Upper lobe of left lung (tissue), 6 donors: ENCODE measurements around the gene CAMK1D. TPM values are rescaled to one million over a fixed set of nuclear protein-coding genes. Genes with fewer than 3 reads are reported as not detected.

Source experiments
- ATAC-seq, 2 donors: fragments of 200-7000 bp; cut with Tn5 transposase; one replicate each; pipeline ENCODE4 v1.9.1; 2022; ENCODE audit warnings: mild to moderate bottlenecking in 2 of 2, moderate library complexity in 2 of 2; ENCODE audit not compliant: low FRiP score in 2 of 2
- DNase-seq, 2 donors: peaks; one replicate each; pipeline ENCODE4 v3.0.0-alpha.2; 2019 to 2020
- H3K27ac ChIP-seq, 4 donors: fragments of 200-600 bp; sonication (generic); one replicate each; pipeline ENCODE4 v1.5.1; 2016 to 2019
- H3K27me3 ChIP-seq, 4 donors: fragments of 200-600 bp; sonication (generic); one replicate each; pipeline ENCODE4 v1.5.1; 2017 to 2019
- H3K36me3 ChIP-seq, 4 donors: fragments of 200-600 bp; sonication (generic); one replicate each; pipeline ENCODE4 v1.5.1; 2016 to 2019
- H3K4me1 ChIP-seq, 4 donors: fragments of 200-600 bp; sonication (generic); one replicate each; pipeline ENCODE4 v1.5.1; 2018 to 2019
- H3K4me3 ChIP-seq, 4 donors: fragments of 200-600 bp; sonication (generic); one replicate each; pipeline ENCODE4 v1.5.1; 2017 to 2019; ENCODE audit warnings: mild to moderate bottlenecking in 2 of 4, moderate library complexity in 1 of 4
- H3K9me3 ChIP-seq, 4 donors: fragments of 200-600 bp; sonication (generic); one replicate each; pipeline ENCODE4 v1.5.1; 2018 to 2019
- CTCF ChIP-seq, 6 experiments: fragments of 450-650 bp in 4 of 6; fragments of 200-600 bp in 2 of 6; sonication (generic) in 2 of 6; IDR thresholded peaks; one replicate each; pipeline ENCODE4 v1.5.1; 2016 to 2019; ENCODE audit warnings: antibody characterized with exemption in 6 of 6
- EP300 ChIP-seq, 4 donors: sonication (generic); formaldehyde crosslinking; IDR thresholded peaks; one replicate each; pipeline ENCODE4 v1.5.1; 2017; ENCODE audit warnings: antibody characterized with exemption in 4 of 4, control low read depth in 2 of 4
- POLR2A ChIP-seq, 4 donors: fragments of 450-650 bp; IDR thresholded peaks; one replicate each; pipeline ENCODE4 v1.5.1; 2016 to 2017; ENCODE audit warnings: antibody characterized with exemption in 4 of 4, mild to moderate bottlenecking in 2 of 4
- POLR2AphosphoS5 ChIP-seq, 2 donors: sonication (generic); formaldehyde crosslinking; IDR thresholded peaks; one replicate each; pipeline ENCODE4 v1.5.1; 2017; ENCODE audit warnings: antibody characterized with exemption in 2 of 2
- WGBS, 2 donors: methylation state at CpG; one replicate each; pipeline ENCODE4 v1.1.5; 2017 to 2018; 5-methylcytosine and 5-hydroxymethylcytosine counted together
- total RNA-seq, 6 donors: library from RNA; depleted of rRNA in 4 of 6; stranded (reverse); fragments of >200 nt in 4 of 6; gene quantifications; one replicate each; pipeline versions ENCODE4 v1.1.0 to v1.2.1, GENCODE V29; 2016 to 2021
- donor health status: DM: no; HTN: no; CAD: no; lungs with moderate emphysema.
- donor health status: DM: no; HTN: yes; CAD: no; lungs with severe emphysema.

Gene CAMK1D
- total RNA-seq, 6 donors from 2014 or later: 6.2 to 29.2 (median 19.0) TPM

GRCh38 chr10:12409613-12410012, 60.3 kb downstream of the CAMK1D start:
- Histone ChIP-seq H3K9me3 (no peaks in the 10 kb centered on the region), H3K27me3 (no peaks in the 10 kb centered on the region), H3K36me3 (no peaks in the 10 kb centered on the region), H3K27ac (no peak overlapping the region), H3K4me3 (no peak overlapping the region), H3K4me1 (peaks cover 0 to 12% (median 0%) of the 10 kb centered on the region in 4 donors)
- 87% methylated on average over 5 of the region's 5 CpGs for WGBS, 2 donors
- ATAC-seq (no peak), DNase-seq (no peak)
- TF ChIP-seq POLR2AphosphoS5 (IDR thresholded peaks at IDR 0.05) (no peak), CTCF (IDR thresholded peaks at IDR 0.05) (no peak), EP300 (IDR thresholded peaks at IDR 0.05) (no peak), POLR2A (IDR thresholded peaks at IDR 0.05) (no peak)

GRCh38 chr10:12412666-12413368, 63.5 kb downstream of the CAMK1D start:
- TF ChIP-seq CTCF (IDR thresholded peaks at IDR 0.05): no peak
- TF ChIP-seq POLR2AphosphoS5 (IDR thresholded peaks at IDR 0.05): no peak
- TF ChIP-seq EP300 (IDR thresholded peaks at IDR 0.05): no peak
- TF ChIP-seq POLR2A (IDR thresholded peaks at IDR 0.05): no peak
- 82 to 87% methylated on average over 9 of the region's 9 CpGs for WGBS, 2 donors
- no peak overlapping the region for H3K27ac ChIP-seq

GRCh38 chr10:12413369-12413711, 64.0 kb downstream of the CAMK1D start:
- Histone ChIP-seq H3K36me3 (no peaks in the 10 kb centered on the region), H3K27ac (no peak overlapping the region), H3K9me3 (no peaks in the 10 kb centered on the region), H3K4me3 (no peak overlapping the region), H3K27me3 (no peaks in the 10 kb centered on the region), H3K4me1 (peaks cover 0 to 8% (median 7%) of the 10 kb centered on the region in 4 donors)
- no peak for DNase-seq
- no peak for ATAC-seq
- TF ChIP-seq CTCF (IDR thresholded peaks at IDR 0.05): no peak
- no peak for TF ChIP-seq POLR2A (IDR thresholded peaks at IDR 0.05)
- TF ChIP-seq POLR2AphosphoS5 (IDR thresholded peaks at IDR 0.05): no peak
- no peak for TF ChIP-seq EP300 (IDR thresholded peaks at IDR 0.05)
- WGBS, 2 donors: 85 to 90% methylated on average over 1 of the region's 1 CpG

More at GRCh38 chr10:12412666-12413368, 63.5 kb downstream of the CAMK1D start:
- Histone ChIP-seq H3K9me3 (no peaks in the 10 kb centered on the region), H3K36me3 (no peaks in the 10 kb centered on the region), H3K4me1 (peaks cover 0 to 8% (median 7%) of the 10 kb centered on the region in 4 donors), H3K4me3 (no peak overlapping the region), H3K27me3 (no peaks in the 10 kb centered on the region)
- DNase-seq (no peak), ATAC-seq (no peak)

- Histone ChIP-seq H3K4me3 (no peak overlapping the region), H3K9me3 (no peaks in the 10 kb centered on the region), H3K4me1 (peaks cover 0 to 8% (median 7%) of the 10 kb centered on the region in 4 donors), H3K36me3 (no peaks in the 10 kb centered on the region), H3K27ac (no peak overlapping the region), H3K27me3 (no peaks in the 10 kb centered on the region)
- ATAC-seq (peak in 1 of 2 donors; percentile 43), DNase-seq (no peak)
- TF ChIP-seq POLR2AphosphoS5 (IDR thresholded peaks at IDR 0.05): no peak
- no peak for TF ChIP-seq CTCF (IDR thresholded peaks at IDR 0.05)
- TF ChIP-seq EP300 (IDR thresholded peaks at IDR 0.05): no peak
- TF ChIP-seq POLR2A (IDR thresholded peaks at IDR 0.05): no peak
- 80 to 83% methylated on average over 9 of the region's 9 CpGs for WGBS, 2 donors
Observed at GRCh38 chr10:12414278-12414989, 65.1 kb downstream of the CAMK1D start.
